Spleen (tissue), 11 donors: Measurements from ENCODE around the gene TSPAN8. TPM values are rescaled to one million over a fixed set of nuclear protein-coding genes. Genes with fewer than 3 reads are reported as not detected.
"Not testable (repeated sequence)": the region's sequence is repeated elsewhere in the genome, so short reads cannot be mapped to it uniquely, and the experiment has no call there.

Experiments
- DNase-seq: peaks from one replicate; pipeline ENCODE4 v3.0.0-alpha.2; 2020
- H3K27ac ChIP-seq, 8 donors: fragments of 200-600 bp; sonication (generic) in 7 of 8; 1 replicate in 4 of 8; 2 replicates in 4 of 8; pipeline versions ENCODE4 v1.5.0 to v1.8.0; 2016 to 2021; ENCODE audit warnings: inconsistent platforms in 4 of 8, mild to moderate bottlenecking in 4 of 8, moderate library complexity in 1 of 8
- H3K27me3 ChIP-seq, 7 donors: fragments of 200-600 bp; sonication (generic) in 6 of 7; replicated peaks in 1 of 7; 1 replicate in 4 of 7; 2 replicates in 3 of 7; pipeline versions ENCODE4 v1.5.0 to v1.8.0; 2016 to 2021; ENCODE audit warnings: inconsistent platforms in 3 of 7, mild to moderate bottlenecking in 1 of 7
- H3K36me3 ChIP-seq, 6 donors: fragments of 200-600 bp; sonication (generic) in 5 of 6; 1 replicate in 4 of 6; 2 replicates in 2 of 6; pipeline versions ENCODE4 v1.5.0 to v1.8.0; 2016 to 2021; ENCODE audit warnings: inconsistent platforms in 2 of 6
- H3K4me1 ChIP-seq, 6 donors: fragments of 200-600 bp; sonication (generic) in 5 of 6; 1 replicate in 3 of 6; 2 replicates in 3 of 6; pipeline versions ENCODE4 v1.5.0 to v1.8.0; 2016 to 2021; ENCODE audit warnings: inconsistent platforms in 3 of 6
- H3K4me3 ChIP-seq, 8 donors: fragments of 200-600 bp; sonication (generic) in 7 of 8; 1 replicate in 4 of 8; 2 replicates in 4 of 8; pipeline versions ENCODE4 v1.5.0 to v1.8.0; 2016 to 2021; ENCODE audit warnings: inconsistent platforms in 4 of 8, mild to moderate bottlenecking in 4 of 8, moderate library complexity in 2 of 8
- H3K9me3 ChIP-seq, 8 donors: fragments of 200-600 bp; sonication (generic) in 7 of 8; 1 replicate in 4 of 8; 2 replicates in 4 of 8; pipeline versions ENCODE4 v1.5.0 to v1.8.0; 2016 to 2021; ENCODE audit warnings: inconsistent platforms in 4 of 8
- POLR2A ChIP-seq, 3 donors: fragments of 450-650 bp; IDR thresholded peaks; one replicate each; pipeline ENCODE4 v1.5.1; 2017; ENCODE audit warnings: antibody characterized with exemption in 3 of 3, mild to moderate bottlenecking in 1 of 3
- POLR2AphosphoS5 ChIP-seq, 3 donors: sonication (generic); formaldehyde crosslinking; IDR thresholded peaks; one replicate each; pipeline ENCODE4 v1.5.1; 2017; ENCODE audit warnings: antibody characterized with exemption in 3 of 3
- WGBS, 5 donors: extraction: QIAGEN DNeasy Blood & Tissue Kit in 3 of 5; methylation state at CpG; one replicate each; pipeline versions ENCODE4 v1.1.5 to v1.1.7; 2013 to 2018; 5-methylcytosine and 5-hydroxymethylcytosine counted together
- intact Hi-C: fragments of 100-400 bp; cut with DNase I; formaldehyde crosslinking; loops from one replicate; pipeline ENCODE4 v1.15.0; 2023; ENCODE audit warnings: low total_unique reads
- polyA plus RNA-seq, 3 donors: library from polyadenylated mRNA; stranded (reverse); fragments of 200-250 nt; gene quantifications; one replicate each; pipeline ENCODE4 v1.2.1, GENCODE V29; 2013
- total RNA-seq, 7 donors: library from RNA; depleted of rRNA in 3 of 7; stranded (reverse); fragments of >200 nt in 3 of 7; fragmentation: NEBNext Ultra II Directional in 4 of 7; extraction: Animal tissue kit (Norgen Biotek cat#: 25700) in 4 of 7; gene quantifications; one replicate each; pipeline versions ENCODE4 v1.1.0 to v1.2.1, GENCODE V29; 2016 to 2021
- TF ChIP-seq, protein P1 (sequence below), 11 experiments: fragments of 200-600 bp in 7 of 11; fragments of 450-650 bp in 4 of 11; sonication (generic) in 4 of 11; IDR thresholded peaks in 8 of 11; conservative IDR thresholded peaks in 3 of 11; 1 replicate in 7 of 11; 2 replicates in 4 of 11; pipeline versions ENCODE4 v1.4.0 to v1.8.0; 2016 to 2021; ENCODE audit warnings: antibody characterized with exemption in 11 of 11, inconsistent platforms in 4 of 11, mild to moderate bottlenecking in 1 of 11
- donor health status: healthy with polysubstance abuse.
- donor health status: DM: no; HTN: no; CAD: no; lungs with moderate emphysema.
- donor health status: DM: no; HTN: no; CAD: no.
- donor health status: Bipolar disorder and iron deficiency.
- donor health status: healthy.
- donor health status: DM: no; HTN: no; CAD: no.
- donor health status: DM: yes; HTN: yes; CAD: no.

TSPAN8 gene
- total and polyA plus RNA-seq, 10 donors, result 0.21 to 2.5 (median 0.34) TPM; not detected in 6

DNA sequence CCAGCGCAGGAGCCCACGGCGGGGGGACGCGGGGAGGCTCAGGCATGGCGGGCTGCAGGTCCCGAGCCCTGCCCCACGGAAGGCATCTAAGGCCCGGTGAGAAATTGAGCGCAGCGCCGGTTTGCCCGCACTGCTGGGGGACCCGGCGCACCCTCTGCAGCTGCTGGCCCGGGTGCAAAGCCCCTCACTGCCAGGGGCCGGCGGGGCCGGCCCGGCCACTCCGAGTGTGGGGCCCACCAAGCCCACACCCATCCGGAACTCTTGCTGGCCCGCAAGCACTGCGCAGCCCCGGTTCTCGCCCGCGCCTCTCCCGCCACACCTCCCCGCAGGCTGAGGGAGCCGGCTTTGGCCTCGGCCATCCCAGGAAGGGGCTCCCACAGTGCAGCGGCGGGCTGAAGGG is 8.5 kb upstream of the TSPAN8 start:
- peak; percentile 64 for DNase-seq
- WGBS, 5 donors, result 86 to 97% (median 95%) methylated on average over 2 to 34 of the region's 34 CpGs
- H3K27ac ChIP-seq, result no peak overlapping the region

DNA sequence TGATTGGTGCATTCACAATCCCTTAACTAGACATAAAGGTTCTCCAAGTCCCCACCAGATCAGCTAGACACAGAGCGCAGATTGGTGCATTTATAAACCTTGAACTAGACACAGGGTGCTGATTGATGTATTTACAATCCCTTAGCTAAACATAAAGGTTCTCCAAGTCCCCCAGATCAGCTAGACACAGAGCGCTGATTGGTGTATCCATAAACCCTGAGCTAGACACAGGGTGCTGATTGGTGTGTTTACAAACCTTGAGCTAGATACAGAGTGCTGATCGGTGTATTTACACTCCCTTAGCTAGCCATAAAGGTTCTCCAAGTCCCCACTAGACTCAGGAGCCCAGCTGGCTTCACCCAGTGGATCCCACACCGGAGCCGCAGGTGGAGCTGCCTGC is 8.0 kb upstream of the TSPAN8 start:
- 92 to 98% (median 96%) methylated on average over 3 to 5 of the region's 5 CpGs for WGBS, 5 donors
- H3K36me3 ChIP-seq, DNase-seq, H3K4me3 ChIP-seq, H3K27ac ChIP-seq, intact Hi-C loops, H3K4me1 ChIP-seq, H3K27me3 ChIP-seq: not testable (repeated sequence)
- peaks cover 0 to 30% (median 18%) of the 10 kb centered on the region in 8 donors for H3K9me3 ChIP-seq

More for the DNA sequence above, 8.5 kb upstream of the TSPAN8 start:
- H3K9me3 ChIP-seq, result peaks cover 0 to 30% (median 18%) of the 10 kb centered on the region in 8 donors
- H3K4me1 ChIP-seq, result no peaks in the 10 kb centered on the region
- TF ChIP-seq POLR2AphosphoS5 (IDR thresholded peaks at IDR 0.05), result no peak
- TF ChIP-seq, protein P1, sequence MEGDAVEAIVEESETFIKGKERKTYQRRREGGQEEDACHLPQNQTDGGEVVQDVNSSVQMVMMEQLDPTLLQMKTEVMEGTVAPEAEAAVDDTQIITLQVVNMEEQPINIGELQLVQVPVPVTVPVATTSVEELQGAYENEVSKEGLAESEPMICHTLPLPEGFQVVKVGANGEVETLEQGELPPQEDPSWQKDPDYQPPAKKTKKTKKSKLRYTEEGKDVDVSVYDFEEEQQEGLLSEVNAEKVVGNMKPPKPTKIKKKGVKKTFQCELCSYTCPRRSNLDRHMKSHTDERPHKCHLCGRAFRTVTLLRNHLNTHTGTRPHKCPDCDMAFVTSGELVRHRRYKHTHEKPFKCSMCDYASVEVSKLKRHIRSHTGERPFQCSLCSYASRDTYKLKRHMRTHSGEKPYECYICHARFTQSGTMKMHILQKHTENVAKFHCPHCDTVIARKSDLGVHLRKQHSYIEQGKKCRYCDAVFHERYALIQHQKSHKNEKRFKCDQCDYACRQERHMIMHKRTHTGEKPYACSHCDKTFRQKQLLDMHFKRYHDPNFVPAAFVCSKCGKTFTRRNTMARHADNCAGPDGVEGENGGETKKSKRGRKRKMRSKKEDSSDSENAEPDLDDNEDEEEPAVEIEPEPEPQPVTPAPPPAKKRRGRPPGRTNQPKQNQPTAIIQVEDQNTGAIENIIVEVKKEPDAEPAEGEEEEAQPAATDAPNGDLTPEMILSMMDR (IDR thresholded peaks at IDR 0.05 in 8 of 11, conservative IDR thresholded peaks at IDR 0.05 in 3 of 11), result no peak
- TF ChIP-seq POLR2A (IDR thresholded peaks at IDR 0.05), result no peak
- intact Hi-C loops, result no loop called here
- H3K4me3 ChIP-seq, result no peak overlapping the region
- H3K27me3 ChIP-seq, result no peaks in the 10 kb centered on the region
- no peaks in the 10 kb centered on the region for H3K36me3 ChIP-seq

DNA sequence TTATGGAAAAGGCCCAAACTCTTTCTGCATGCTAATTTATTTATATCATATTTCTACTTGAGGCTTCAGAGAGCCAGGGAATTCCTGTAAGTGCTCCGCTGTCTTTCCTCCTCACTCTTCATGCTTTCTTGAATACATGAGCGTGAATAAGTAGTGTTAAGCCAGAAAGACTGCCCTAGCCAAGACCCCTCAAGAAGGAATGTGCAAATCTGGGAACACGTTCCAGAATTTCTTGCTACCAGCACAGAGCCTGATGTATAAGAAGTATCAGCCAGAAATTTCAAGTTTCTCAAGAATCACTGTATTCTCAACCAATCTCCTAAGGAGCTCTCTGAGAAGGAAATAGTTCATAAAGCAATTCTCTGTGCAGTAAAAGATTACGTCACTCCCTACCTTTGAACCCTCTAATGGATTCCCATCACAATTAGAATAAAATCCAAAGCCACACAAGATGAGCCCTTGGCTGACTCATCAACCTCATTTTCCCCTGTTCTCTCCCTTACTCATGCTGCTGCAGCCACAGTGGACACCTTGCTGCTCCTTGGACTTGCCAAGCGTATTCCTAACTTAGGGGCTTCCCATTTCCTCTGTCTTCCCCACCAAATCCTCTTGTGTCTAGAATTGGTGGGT is 6.9 kb upstream of the TSPAN8 start:
- H3K27ac ChIP-seq, result no peak overlapping the region
- H3K27me3 ChIP-seq, result no peaks in the 10 kb centered on the region
- TF ChIP-seq POLR2A (IDR thresholded peaks at IDR 0.05), result no peak
- TF ChIP-seq, protein P1 (IDR thresholded peaks at IDR 0.05 in 8 of 11, conservative IDR thresholded peaks at IDR 0.05 in 3 of 11), result no peak
- no peak for TF ChIP-seq POLR2AphosphoS5 (IDR thresholded peaks at IDR 0.05)
- no peak overlapping the region for H3K4me3 ChIP-seq
- no peaks in the 10 kb centered on the region for H3K36me3 ChIP-seq
- intact Hi-C loops, result no loop called here
- H3K4me1 ChIP-seq, result no peaks in the 10 kb centered on the region
- no peak for DNase-seq
- peaks cover 0 to 30% (median 18%) of the 10 kb centered on the region in 8 donors for H3K9me3 ChIP-seq
- WGBS, 5 donors, result 74 to 91% (median 80%) methylated on average over 5 of the region's 5 CpGs

DNA sequence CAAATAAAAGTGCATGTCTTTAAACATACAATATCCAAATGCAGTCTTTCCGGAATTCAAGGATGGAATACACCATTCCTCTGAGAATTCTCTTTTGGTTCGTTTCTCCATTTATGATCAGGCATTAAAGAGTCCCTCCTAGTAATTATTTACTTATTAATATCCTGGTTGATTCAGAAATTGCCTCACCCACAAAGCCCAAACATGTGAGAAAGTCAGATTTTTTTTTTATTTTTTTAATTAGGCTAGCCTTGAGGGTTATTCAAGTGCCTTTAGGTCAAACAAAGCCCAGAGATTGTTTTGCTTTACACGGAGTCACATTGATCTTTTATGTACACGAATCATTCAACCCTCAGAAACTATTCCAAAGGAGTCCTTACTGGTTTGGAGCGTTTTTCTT is 6.4 kb upstream of the TSPAN8 start:
- Histone ChIP-seq H3K4me3 (no peak overlapping the region), H3K9me3 (peaks cover 0 to 30% (median 18%) of the 10 kb centered on the region in 8 donors), H3K36me3 (no peaks in the 10 kb centered on the region), H3K27ac (no peak overlapping the region), H3K27me3 (no peaks in the 10 kb centered on the region), H3K4me1 (no peaks in the 10 kb centered on the region)
- TF ChIP-seq, protein P1 (IDR thresholded peaks at IDR 0.05 in 8 of 11, conservative IDR thresholded peaks at IDR 0.05 in 3 of 11), result no peak
- no peak for TF ChIP-seq POLR2A (IDR thresholded peaks at IDR 0.05)
- no peak for TF ChIP-seq POLR2AphosphoS5 (IDR thresholded peaks at IDR 0.05)
- WGBS, 5 donors, result 61 to 84% (median 69%) methylated on average over 5 of the region's 5 CpGs
- no peak for DNase-seq
- intact Hi-C loops, result no loop called here
